ENCODE data around the gene EIF3L.

Gene EIF3L

GRCh38 chr22:37930270-37930951 is 81.2 kb downstream of the EIF3L start:
- DNase-seq = no peak

GRCh38 chr22:37930952-37931440 is 81.8 kb downstream of the EIF3L start:
- DNase-seq = no peak

GRCh38 chr22:37931893-37932389 is 82.7 kb downstream of the EIF3L start:
- no peak for DNase-seq

GRCh38 chr22:37932401-37932800 is 83.2 kb downstream of the EIF3L start:
- no peak for DNase-seq

- no peak for DNase-seq
Observed at GRCh38 chr22:37932821-37933578, 83.8 kb downstream of the EIF3L start.

GRCh38 chr22:37933711-37934376 is 84.6 kb downstream of the EIF3L start:
- DNase-seq = peak; percentile 74

All from activated gamma-delta T cell treated with Interleukin-2 at 50 U/mL for 16 hours (primary cell).